HL-60 (cell line): ENCODE measurements around the gene ABCC8.

Experiments
- DNase-seq, 2 experiments: peaks; one replicate each; pipeline ENCODE4 v3.0.0-alpha.2; 2010 to 2020; ENCODE audit warnings: low read depth in 1 of 2, low spot score in 1 of 2
- H3K27ac ChIP-seq: fragments of 250-450 bp; sonication (Bioruptor Pico); replicated peaks from 2 replicates; pipeline ENCODE4 v1.5.1; 2020; ENCODE audit warnings: mild to moderate bottlenecking, moderate library complexity
- H3K27me3 ChIP-seq: fragments of 250-450 bp; sonication (Bioruptor Pico); 2 replicates; pipeline ENCODE4 v1.5.1; 2021; ENCODE audit warnings: mild to moderate bottlenecking, moderate library complexity; ENCODE audit not compliant: insufficient read depth, poor library complexity, severe bottlenecking
- H3K4me3 ChIP-seq: replicated peaks from 2 replicates; pipeline ENCODE4 v1.5.1; 2011; ENCODE audit warnings: mild to moderate bottlenecking, control low read depth, low read length; ENCODE audit not compliant: insufficient read depth
- CTCF ChIP-seq: IDR thresholded peaks from one replicate; pipeline ENCODE4 v1.5.1; 2011; ENCODE audit warnings: low read length, control low read depth, inconsistent platforms; ENCODE audit not compliant: insufficient read depth
- GABPA ChIP-seq: IDR thresholded peaks from 2 replicates; pipeline ENCODE4 v1.6.1; 2012; ENCODE audit warnings: low read depth
- POLR2AphosphoS5 ChIP-seq: IDR thresholded peaks from 2 replicates; pipeline ENCODE4 v1.6.1; 2012; ENCODE audit warnings: low read depth
- REST ChIP-seq: IDR thresholded peaks from 2 replicates; pipeline ENCODE4 v1.6.1; 2012; ENCODE audit warnings: low read depth; ENCODE audit not compliant: insufficient replicate concordance
- SPI1 ChIP-seq: IDR thresholded peaks from 2 replicates; pipeline ENCODE4 v1.6.1; 2012; ENCODE audit warnings: low read depth, mild to moderate bottlenecking, borderline replicate concordance

The ABCC8 gene

GRCh38 chr11:17459236-17459896 lies 17.3 kb downstream of the ABCC8 start:
- no peak for DNase-seq
- H3K27me3 ChIP-seq, result peaks cover 6% of the 10 kb centered on the region

GRCh38 chr11:17458268-17458667 lies 18.4 kb downstream of the ABCC8 start:
- DNase-seq, result no peak
- no peak for TF ChIP-seq POLR2AphosphoS5
- TF ChIP-seq GABPA, result no peak
- TF ChIP-seq CTCF, result no peak
- no peak for TF ChIP-seq SPI1
- no peak for TF ChIP-seq REST
- peaks cover 6% of the 10 kb centered on the region for H3K27me3 ChIP-seq
- H3K4me3 ChIP-seq, result no peak overlapping the region
- no peak overlapping the region for H3K27ac ChIP-seq

More at GRCh38 chr11:17459236-17459896, 17.3 kb downstream of the ABCC8 start:
- TF ChIP-seq POLR2AphosphoS5 (no peak), CTCF (no peak), REST (no peak), GABPA (no peak), SPI1 (no peak)
- H3K27ac ChIP-seq, result no peak overlapping the region
- no peak overlapping the region for H3K4me3 ChIP-seq

GRCh38 chr11:17457396-17458173 lies 19.1 kb downstream of the ABCC8 start:
- DNase-seq, result no peak
- Histone ChIP-seq H3K27ac (no peak overlapping the region), H3K4me3 (no peak overlapping the region), H3K27me3 (peaks cover 6% of the 10 kb centered on the region)
- no peak for TF ChIP-seq REST
- no peak for TF ChIP-seq GABPA
- no peak for TF ChIP-seq SPI1
- no peak for TF ChIP-seq POLR2AphosphoS5
- TF ChIP-seq CTCF, result no peak
